ENCODE data around the gene POTEJ. TPM values are rescaled to one million over a fixed set of nuclear protein-coding genes. Genes with fewer than 3 reads are reported as not detected.
"Not testable (repeated sequence)": the region's sequence is repeated elsewhere in the genome, so short reads cannot be mapped to it uniquely, and the experiment has no call there.

POTEJ gene
- total RNA-seq, 2 donors from 2014 or later, result not detected

DNA sequence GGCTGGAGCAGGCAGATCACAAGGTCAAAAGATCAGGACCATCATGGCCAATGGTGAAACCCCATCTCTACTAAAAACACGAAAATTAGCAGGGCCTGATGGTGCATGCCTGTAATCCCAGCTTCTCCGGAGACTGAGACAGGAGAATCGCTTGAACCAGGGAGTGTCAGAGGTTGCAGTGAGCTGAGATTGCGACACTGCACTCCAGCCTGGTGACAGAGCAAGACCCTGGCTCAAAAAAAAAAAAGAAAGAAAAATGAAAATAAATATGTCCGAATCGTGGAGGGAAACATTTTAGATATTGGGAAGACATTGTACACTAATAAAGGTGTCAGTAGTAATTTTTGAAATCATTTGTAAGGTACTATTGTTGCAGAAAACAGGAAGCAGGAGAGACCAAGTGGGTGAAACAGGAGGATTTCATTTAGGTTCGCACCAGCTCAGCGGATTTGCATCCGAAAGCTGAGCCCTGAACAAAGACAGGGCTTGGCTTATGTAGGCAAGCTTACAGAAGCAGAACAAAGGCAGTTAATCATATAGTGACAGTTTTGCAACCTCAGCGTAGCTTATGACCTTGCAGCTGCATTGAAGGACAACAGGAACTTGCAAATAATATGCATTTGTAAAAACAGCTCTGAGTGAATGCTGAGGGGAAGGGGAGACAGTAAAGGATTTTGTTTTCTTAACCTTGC, 17.7 kb downstream of the POTEJ start:
- H3K4me1 Mint-ChIP-seq (ENCODE audit: low read depth); DNase-seq; H3K27me3 Mint-ChIP-seq (ENCODE audit: low read depth); H3K4me3 Mint-ChIP-seq; ATAC-seq (replicated peaks in 1 of 2); H3K27ac Mint-ChIP-seq; H3K36me3 Mint-ChIP-seq (ENCODE audit: insufficient read depth in 2 of 2); H3K9me3 Mint-ChIP-seq: not testable (repeated sequence)

DNA sequence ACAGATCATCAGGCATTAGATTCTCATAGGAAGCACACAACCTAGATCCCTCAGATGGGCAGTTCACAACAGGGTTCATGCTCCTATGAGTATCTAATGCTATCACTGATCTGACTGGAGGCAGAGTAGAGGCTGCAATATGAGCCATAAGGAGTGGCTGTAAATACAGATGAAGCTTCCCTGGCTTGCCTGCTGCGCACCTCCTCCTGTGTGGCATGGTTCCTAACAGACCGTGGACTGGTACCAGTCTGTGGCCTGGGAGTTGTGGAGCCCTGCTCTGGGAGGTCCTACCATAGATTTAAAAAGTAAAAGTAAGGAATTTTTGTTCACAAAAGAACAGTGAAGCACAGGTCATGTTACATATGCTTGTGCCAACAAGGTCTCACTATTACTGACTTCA, 27.7 kb downstream of the POTEJ start:
- not testable (repeated sequence) for DNase-seq; ATAC-seq (replicated peaks in 1 of 2); H3K4me3 Mint-ChIP-seq; H3K27me3 Mint-ChIP-seq (ENCODE audit: low read depth); H3K9me3 Mint-ChIP-seq; H3K36me3 Mint-ChIP-seq (ENCODE audit: insufficient read depth in 2 of 2); H3K27ac Mint-ChIP-seq; H3K4me1 Mint-ChIP-seq (ENCODE audit: low read depth)

DNA sequence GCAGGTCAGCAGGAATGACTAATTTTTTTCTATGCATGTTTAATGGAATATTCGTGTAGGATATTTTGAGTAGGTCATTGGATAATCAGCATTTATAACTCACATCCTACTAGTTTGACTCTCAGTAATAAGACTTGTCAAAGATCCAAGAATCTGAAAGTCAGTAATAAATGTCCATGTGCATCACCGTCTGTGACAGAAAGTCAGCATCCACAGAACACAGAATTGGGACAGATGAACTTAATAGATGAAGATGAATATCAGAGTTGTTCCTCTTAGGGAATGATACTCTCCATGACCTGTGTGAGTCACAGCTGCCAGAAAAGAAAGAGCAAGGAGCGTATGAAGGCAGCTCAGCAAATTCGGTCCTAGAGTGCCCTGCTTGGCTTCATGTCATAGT, 30.4 kb downstream of the POTEJ start:
- H3K36me3 Mint-ChIP-seq (ENCODE audit: insufficient read depth in 2 of 2); ATAC-seq (replicated peaks in 1 of 2); H3K4me1 Mint-ChIP-seq (ENCODE audit: low read depth); DNase-seq; H3K27ac Mint-ChIP-seq; H3K27me3 Mint-ChIP-seq (ENCODE audit: low read depth); H3K4me3 Mint-ChIP-seq; H3K9me3 Mint-ChIP-seq: not testable (repeated sequence)

DNA sequence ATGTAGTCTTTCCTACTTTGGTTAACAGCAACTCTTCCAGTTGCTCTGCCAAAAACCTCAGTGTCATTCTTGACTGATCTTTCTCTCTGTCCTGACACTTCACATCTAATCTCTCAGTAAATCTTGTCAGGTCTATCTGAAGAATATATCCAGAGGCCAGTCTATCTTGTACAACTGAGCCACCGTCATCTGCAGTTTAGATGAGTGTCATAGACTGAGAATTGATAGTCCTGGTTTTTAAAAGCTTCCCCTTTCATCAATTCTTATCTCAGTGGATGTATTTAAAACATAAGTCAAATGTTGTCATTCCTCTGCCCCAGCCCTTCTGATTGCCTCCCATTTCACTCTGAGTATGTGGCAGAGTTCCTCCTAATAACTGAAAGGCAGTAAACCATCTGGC, 38.0 kb downstream of the POTEJ start:
- not testable (repeated sequence) for H3K4me3 Mint-ChIP-seq; H3K36me3 Mint-ChIP-seq (ENCODE audit: insufficient read depth in 2 of 2); DNase-seq; H3K4me1 Mint-ChIP-seq (ENCODE audit: low read depth); H3K9me3 Mint-ChIP-seq; H3K27ac Mint-ChIP-seq; H3K27me3 Mint-ChIP-seq (ENCODE audit: low read depth); ATAC-seq (replicated peaks in 1 of 2)

DNA sequence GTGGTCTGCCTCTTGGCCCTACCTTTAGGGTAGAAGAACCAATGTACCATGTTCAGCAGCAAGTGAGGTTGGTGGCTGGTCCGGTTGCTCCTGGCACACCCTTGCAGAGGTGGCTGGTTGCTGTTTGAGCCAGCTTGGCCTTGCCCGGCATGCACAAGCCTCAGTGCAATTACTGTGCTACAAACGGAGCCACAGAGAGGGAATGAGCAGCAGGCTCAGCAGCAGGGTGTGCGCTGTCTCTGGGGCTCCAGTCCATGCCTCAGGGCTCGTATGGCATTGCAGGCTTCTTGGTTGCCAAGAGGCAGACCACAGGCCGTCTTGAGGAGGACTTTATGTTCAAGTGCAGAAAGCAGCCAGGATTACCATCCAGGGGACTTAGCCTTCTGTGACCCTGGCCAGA, 53.3 kb downstream of the POTEJ start:
- not testable (repeated sequence) for DNase-seq; H3K9me3 Mint-ChIP-seq; H3K27me3 Mint-ChIP-seq (ENCODE audit: low read depth); ATAC-seq (replicated peaks in 1 of 2); H3K4me3 Mint-ChIP-seq; H3K27ac Mint-ChIP-seq; H3K36me3 Mint-ChIP-seq (ENCODE audit: insufficient read depth in 2 of 2); H3K4me1 Mint-ChIP-seq (ENCODE audit: low read depth)

DNA sequence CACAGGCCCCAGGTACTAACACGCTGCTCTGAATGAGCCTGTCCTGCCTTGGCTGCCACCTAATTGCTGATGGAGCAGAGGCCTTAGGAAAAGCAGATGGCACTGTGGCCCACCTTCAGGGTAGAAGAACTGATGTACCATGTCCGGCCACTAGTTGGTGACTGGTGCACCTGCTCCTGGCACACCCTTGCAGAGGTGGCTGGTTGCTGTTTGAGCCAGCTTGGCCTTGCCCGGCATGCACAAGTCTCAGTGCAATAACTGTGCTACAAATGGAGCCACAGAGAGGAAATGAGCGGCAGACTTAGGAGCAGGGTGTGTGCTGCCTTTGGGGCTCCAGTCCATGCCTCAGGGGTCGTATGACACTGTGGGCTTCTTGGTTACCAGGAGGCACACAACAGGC, 54.4 kb downstream of the POTEJ start:
- not testable (repeated sequence) for H3K4me3 Mint-ChIP-seq; H3K4me1 Mint-ChIP-seq (ENCODE audit: low read depth); H3K36me3 Mint-ChIP-seq (ENCODE audit: insufficient read depth in 2 of 2); H3K9me3 Mint-ChIP-seq; H3K27me3 Mint-ChIP-seq (ENCODE audit: low read depth); DNase-seq; H3K27ac Mint-ChIP-seq; ATAC-seq (replicated peaks in 1 of 2)

DNA sequence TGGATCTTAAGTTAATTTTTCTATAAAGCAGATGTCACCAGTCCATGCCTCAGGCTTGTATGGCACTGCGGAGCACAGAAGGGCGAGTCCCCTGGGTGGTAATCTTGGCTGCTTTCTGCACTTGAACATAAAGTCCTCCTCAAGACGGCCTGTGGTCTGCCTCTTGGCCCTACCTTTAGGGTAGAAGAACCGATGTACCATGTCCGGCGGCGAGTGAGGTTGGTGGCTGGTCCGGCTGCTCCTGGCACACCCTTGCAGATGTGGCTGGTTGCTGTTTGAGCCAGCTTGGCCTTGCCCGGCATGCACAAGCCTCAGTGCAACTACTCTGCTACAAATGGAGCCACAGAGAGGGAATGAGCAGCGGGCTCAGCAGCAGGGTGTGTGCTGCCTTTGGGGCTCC, 56.3 kb downstream of the POTEJ start:
- not testable (repeated sequence) for H3K36me3 Mint-ChIP-seq (ENCODE audit: insufficient read depth in 2 of 2); H3K27me3 Mint-ChIP-seq (ENCODE audit: low read depth); H3K27ac Mint-ChIP-seq; H3K9me3 Mint-ChIP-seq; ATAC-seq (replicated peaks in 1 of 2); DNase-seq; H3K4me1 Mint-ChIP-seq (ENCODE audit: low read depth); H3K4me3 Mint-ChIP-seq

DNA sequence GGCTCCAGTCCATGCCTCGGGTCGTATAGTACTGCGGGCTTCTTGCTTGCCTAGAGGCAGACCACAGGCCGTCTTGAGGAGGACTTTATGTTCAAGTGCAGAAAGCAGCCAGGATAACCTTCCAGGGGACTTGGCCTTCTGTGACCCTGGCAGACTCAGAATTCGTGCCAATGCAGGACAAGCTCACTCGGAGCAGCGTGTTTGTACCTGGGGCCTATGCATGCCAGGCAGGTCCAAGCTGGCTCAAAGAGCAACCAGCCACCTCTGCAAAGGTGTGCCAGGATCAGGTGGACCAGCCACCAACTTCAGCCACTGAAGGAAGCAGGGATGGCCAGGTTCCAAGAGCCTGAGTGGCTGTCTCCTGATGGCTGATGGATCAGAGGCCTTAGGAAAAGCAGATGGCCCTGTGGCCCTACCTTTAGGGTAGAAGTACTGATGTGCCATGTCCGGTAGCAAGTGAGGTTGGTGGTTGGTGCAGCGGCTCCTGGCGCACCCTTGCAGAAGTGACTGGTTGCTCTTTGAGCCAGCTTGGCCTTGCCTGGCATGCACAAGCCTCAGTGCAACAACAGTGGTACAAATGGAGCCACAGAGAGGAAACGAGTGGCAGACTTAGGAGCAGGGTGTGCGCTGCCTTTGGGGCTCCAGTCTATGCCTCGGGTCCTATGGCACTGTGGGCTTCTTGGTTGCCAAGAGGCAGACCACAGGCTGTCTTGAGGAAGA, 58.9 kb downstream of the POTEJ start:
- DNase-seq; ATAC-seq (replicated peaks in 1 of 2); H3K4me1 Mint-ChIP-seq (ENCODE audit: low read depth); H3K27ac Mint-ChIP-seq; H3K27me3 Mint-ChIP-seq (ENCODE audit: low read depth); H3K36me3 Mint-ChIP-seq (ENCODE audit: insufficient read depth in 2 of 2); H3K9me3 Mint-ChIP-seq; H3K4me3 Mint-ChIP-seq: not testable (repeated sequence)

DNA sequence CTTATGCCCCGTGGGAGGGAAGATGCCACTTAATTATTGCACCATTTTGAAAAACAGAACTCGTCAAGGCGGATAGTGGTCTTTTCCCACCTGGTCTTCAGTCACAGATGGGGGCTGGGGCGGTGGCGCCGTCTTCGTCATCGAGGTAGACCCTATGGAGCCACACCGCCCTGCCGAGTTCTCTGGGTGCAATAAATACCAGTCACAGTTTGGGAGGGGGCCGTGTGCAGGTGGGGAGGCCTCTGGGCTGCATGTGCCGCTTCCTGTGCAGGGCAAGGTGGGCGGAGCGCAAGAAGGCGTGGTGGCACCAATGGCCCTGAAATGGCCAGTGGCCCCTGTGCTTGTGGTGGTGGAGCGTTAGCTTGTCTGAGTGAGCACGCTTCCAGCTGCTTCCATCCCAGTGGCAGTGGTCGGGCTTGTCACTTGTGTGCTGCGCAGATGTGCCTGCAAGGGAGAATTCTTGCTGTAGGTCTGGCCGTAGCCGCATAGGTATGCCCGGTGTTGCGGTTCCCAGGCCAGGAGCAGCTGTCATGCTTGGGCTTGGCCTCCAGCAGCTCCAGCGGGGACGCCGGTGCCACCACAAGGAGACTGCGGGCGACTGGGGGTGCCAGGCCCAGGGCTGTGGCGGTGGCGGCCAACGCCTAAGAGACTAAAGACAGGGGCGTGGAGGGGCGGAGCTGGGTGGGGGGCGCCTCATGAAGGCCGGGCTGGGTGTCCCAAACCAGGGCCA, 81.0 kb downstream of the POTEJ start:
- not testable (repeated sequence) for H3K36me3 Mint-ChIP-seq (ENCODE audit: insufficient read depth in 2 of 2)

DNA sequence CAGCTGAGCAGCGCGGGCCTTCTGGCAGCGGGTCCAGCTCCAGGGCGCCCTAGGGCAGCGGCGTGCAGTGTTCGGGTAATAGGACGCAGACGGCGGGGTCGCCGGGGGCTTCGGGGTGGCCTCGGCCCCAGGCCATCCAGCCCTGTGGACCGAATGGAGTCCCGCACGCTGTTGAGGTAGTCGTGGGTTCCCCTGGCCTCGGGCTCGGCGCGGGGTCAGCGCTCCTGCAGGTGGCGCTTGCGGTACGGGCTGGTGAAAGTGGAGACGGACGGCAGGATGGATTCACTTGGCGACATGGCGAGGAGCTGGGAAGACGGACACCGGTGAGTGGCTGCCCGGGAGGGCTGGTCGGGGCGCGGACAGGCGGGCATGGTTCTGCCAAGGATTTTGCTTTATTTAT, 82.2 kb downstream of the POTEJ start:
- Mint-ChIP-seq H3K4me3 (peak overlapping the region; percentile 46 to 52), H3K27me3 (ENCODE audit: low read depth) (peaks cover 10% of the 10 kb centered on the region)
- H3K9me3 Mint-ChIP-seq; H3K27ac Mint-ChIP-seq; H3K4me1 Mint-ChIP-seq (ENCODE audit: low read depth); H3K36me3 Mint-ChIP-seq (ENCODE audit: insufficient read depth in 2 of 2): not testable (repeated sequence)
- ATAC-seq (replicated peaks in 1 of 2) (peak; percentile 44 to 46), DNase-seq (peak; percentile 14 to 36)

More for the DNA sequence above, 81.0 kb downstream of the POTEJ start:
- H3K4me3 Mint-ChIP-seq; H3K9me3 Mint-ChIP-seq; H3K4me1 Mint-ChIP-seq (ENCODE audit: low read depth); H3K27ac Mint-ChIP-seq; ATAC-seq (replicated peaks in 1 of 2); DNase-seq: not testable (repeated sequence)
- H3K27me3 Mint-ChIP-seq (ENCODE audit: low read depth), result peaks cover 10% of the 10 kb centered on the region

DNA sequence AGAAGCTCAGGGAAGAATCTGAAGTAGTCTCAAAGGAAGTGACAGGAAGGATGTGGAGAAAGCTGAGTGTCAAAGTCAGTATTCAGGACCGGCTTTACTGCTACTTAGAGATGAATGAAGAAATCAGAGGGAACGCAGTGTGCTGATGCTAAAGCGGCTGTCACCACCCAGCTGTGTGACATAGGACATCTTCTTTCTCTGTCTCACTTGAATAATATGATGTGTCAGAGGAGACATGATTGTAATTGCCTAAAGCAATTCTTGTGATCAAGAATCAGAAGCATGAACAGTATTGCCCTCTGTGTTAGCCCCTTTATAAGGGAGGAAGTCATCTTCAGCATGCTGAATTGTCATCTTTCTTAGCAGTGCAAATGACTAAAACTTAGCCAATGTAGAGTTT, 92.0 kb downstream of the POTEJ start:
- H3K36me3 Mint-ChIP-seq (ENCODE audit: insufficient read depth in 2 of 2); H3K4me3 Mint-ChIP-seq; DNase-seq; H3K4me1 Mint-ChIP-seq (ENCODE audit: low read depth); H3K27me3 Mint-ChIP-seq (ENCODE audit: low read depth); H3K9me3 Mint-ChIP-seq; ATAC-seq (replicated peaks in 1 of 2); H3K27ac Mint-ChIP-seq: not testable (repeated sequence)

Data from activated T-cell treated with anti-CD3 and anti-CD28 coated beads, Interleukin-2, amount 50 U/mL, for 72 hours (primary cell).